Measurements from ENCODE around the gene NDUFAF7. TPM values are rescaled to one million over a fixed set of nuclear protein-coding genes. Genes with fewer than 3 reads are reported as not detected.
A peak's percentile ranks its signal among the peaks of the same experiment; 100 is the strongest.

The NDUFAF7 gene
- total and polyA plus RNA-seq, 2 of the 13 experiments (the other 11 are each of a cell fraction or from before 2014, with no cell fraction given), result 27.0 to 40.8 TPM

DNA sequence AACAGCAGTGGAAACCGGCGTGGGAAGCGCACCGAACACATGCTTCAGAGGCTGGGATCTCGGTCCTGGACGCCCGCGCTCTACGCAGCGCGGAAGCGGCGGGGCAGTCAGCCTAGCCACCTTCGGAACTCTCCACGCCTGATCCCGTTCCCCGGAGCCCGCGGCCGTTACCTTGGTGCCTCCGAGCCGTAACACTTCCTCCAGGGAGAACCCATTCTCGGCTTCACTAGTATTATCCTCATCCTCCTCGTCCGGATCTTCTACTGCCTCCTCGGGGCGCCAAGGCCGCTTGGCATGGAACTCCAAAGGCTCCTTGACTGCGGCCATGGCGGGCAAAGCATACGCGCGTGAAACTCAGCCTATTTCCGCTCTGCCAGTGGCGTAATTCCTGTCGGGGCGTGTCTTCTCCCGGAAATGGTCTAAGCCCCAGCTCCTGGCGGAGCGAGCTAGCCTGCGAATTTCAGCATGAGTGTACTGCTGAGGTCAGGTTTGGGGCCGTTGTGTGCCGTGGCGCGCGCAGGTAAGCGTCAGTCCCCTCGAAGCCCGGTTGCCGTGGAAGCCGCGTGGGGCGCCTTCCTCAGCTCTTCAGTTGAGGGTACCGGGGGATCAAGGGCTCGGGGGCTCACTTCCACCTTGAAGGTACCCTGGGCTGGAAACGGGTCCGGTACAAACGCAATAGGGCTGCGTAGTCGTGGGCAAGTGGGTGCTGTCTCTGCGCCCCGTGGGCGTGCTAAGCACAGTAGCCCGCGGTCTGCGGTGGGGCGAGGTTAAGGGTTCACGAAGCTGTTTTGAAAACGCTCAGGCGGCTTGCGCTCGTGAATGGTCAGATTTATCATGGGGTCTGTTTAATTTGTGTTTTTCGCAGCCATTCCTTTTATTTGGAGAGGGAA is at the start of gene NDUFAF7, which contains the start of gene CEBPZ (continued):
- TF ChIP-seq BRCA1 (CRISPR knock-in tag; IDR thresholded peaks at IDR 0.05) (peak; percentile 71; the same call in 1 of the 2 replicates), ZBTB42 (CRISPR knock-in tag; IDR thresholded peaks at IDR 0.05) (peak; percentile 54), HDAC2 (CRISPR knock-in tag; IDR thresholded peaks at IDR 0.05) (peak; percentile 73; the same call in 1 of the 2 replicates), PRMT3 (CRISPR knock-in tag; IDR thresholded peaks at IDR 0.05; ENCODE audit: borderline replicate concordance, low read depth) (peak; percentile 78; the same call in 1 of the 2 replicates), ZNF557 (CRISPR knock-in tag; IDR thresholded peaks at IDR 0.05) (peak; percentile 38; the same call in 1 of the 2 replicates), GATAD1 (CRISPR knock-in tag; IDR thresholded peaks at IDR 0.05) (peak; percentile 95), DMAP1 (CRISPR knock-in tag; IDR thresholded peaks at IDR 0.05) (peak; percentile 98), ZNF468 (CRISPR knock-in tag; IDR thresholded peaks at IDR 0.05) (peak; percentile 92; the same call in 1 of the 2 replicates), SP140L (CRISPR knock-in tag; IDR thresholded peaks at IDR 0.05; ENCODE audit: borderline replicate concordance) (peak; percentile 44; the same call in 1 of the 2 replicates), RBM39 (IDR thresholded peaks at IDR 0.05; ENCODE audit: low read depth, low read length, poor library complexity, severe bottlenecking) (peak; percentile 64), SIX1 (CRISPR knock-in tag; IDR thresholded peaks at IDR 0.05; ENCODE audit: borderline replicate concordance) (no peak), HOXA3 (CRISPR knock-in tag; IDR thresholded peaks at IDR 0.05) (peak; percentile 99), ERF (CRISPR knock-in tag; IDR thresholded peaks at IDR 0.05) (peak; percentile 86; the same call in 1 of the 2 replicates), GATA4 (IDR thresholded peaks at IDR 0.05; ENCODE audit: borderline replicate concordance, low read depth) (peak; percentile 80; the same call in 1 of the 2 replicates), STAG1 (CRISPR knock-in tag; IDR thresholded peaks at IDR 0.05) (no peak), ZNF878 (CRISPR knock-in tag; IDR thresholded peaks at IDR 0.05) (peak; percentile 77; the same call in 1 of the 2 replicates), ZFP41 (CRISPR knock-in tag; IDR thresholded peaks at IDR 0.05; ENCODE audit: borderline replicate concordance) (peak; percentile 74; the same call in 1 of the 2 replicates), HNRNPLL (IDR thresholded peaks at IDR 0.05; ENCODE audit: low read depth, low read length, poor library complexity, severe bottlenecking) (peak; percentile 92), SALL1 (CRISPR knock-in tag; IDR thresholded peaks at IDR 0.05) (peak; percentile 92), THYN1 (CRISPR knock-in tag; IDR thresholded peaks at IDR 0.05; ENCODE audit: borderline replicate concordance, low read depth) (no peak)
- TF ChIP-seq, protein P1, sequence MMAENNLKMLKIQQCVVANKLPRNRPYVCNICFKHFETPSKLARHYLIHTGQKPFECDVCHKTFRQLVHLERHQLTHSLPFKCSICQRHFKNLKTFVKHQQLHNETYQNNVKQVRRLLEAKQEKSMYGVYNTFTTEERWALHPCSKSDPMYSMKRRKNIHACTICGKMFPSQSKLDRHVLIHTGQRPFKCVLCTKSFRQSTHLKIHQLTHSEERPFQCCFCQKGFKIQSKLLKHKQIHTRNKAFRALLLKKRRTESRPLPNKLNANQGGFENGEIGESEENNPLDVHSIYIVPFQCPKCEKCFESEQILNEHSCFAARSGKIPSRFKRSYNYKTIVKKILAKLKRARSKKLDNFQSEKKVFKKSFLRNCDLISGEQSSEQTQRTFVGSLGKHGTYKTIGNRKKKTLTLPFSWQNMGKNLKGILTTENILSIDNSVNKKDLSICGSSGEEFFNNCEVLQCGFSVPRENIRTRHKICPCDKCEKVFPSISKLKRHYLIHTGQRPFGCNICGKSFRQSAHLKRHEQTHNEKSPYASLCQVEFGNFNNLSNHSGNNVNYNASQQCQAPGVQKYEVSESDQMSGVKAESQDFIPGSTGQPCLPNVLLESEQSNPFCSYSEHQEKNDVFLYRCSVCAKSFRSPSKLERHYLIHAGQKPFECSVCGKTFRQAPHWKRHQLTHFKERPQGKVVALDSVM (CRISPR knock-in tag; IDR thresholded peaks at IDR 0.05), result no peak; the same call in 1 of the 2 replicates
- TF ChIP-seq, protein P2, sequence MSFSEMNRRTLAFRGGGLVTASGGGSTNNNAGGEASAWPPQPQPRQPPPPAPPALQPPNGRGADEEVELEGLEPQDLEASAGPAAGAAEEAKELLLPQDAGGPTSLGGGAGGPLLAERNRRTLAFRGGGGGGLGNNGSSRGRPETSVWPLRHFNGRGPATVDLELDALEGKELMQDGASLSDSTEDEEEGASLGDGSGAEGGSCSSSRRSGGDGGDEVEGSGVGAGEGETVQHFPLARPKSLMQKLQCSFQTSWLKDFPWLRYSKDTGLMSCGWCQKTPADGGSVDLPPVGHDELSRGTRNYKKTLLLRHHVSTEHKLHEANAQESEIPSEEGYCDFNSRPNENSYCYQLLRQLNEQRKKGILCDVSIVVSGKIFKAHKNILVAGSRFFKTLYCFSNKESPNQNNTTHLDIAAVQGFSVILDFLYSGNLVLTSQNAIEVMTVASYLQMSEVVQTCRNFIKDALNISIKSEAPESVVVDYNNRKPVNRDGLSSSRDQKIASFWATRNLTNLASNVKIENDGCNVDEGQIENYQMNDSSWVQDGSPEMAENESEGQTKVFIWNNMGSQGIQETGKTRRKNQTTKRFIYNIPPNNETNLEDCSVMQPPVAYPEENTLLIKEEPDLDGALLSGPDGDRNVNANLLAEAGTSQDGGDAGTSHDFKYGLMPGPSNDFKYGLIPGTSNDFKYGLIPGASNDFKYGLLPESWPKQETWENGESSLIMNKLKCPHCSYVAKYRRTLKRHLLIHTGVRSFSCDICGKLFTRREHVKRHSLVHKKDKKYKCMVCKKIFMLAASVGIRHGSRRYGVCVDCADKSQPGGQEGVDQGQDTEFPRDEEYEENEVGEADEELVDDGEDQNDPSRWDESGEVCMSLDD (CRISPR knock-in tag; IDR thresholded peaks at IDR 0.05; ENCODE audit: borderline replicate concordance), result 0 out of 2 replicates have a peak, but pooled peaks have one; percentile 73
- TF ChIP-seq, protein P3, sequence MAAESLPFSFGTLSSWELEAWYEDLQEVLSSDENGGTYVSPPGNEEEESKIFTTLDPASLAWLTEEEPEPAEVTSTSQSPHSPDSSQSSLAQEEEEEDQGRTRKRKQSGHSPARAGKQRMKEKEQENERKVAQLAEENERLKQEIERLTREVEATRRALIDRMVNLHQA (CRISPR knock-in tag; IDR thresholded peaks at IDR 0.05), result no peak
